ENCODE measurements around the gene PSMF1. TPM values are rescaled to one million over a fixed set of nuclear protein-coding genes. Genes with fewer than 3 reads are reported as not detected.

PSMF1 gene
- total and polyA plus RNA-seq, 9 of the 15 experiments (the other 6 are each of a cell fraction or from before 2014, with no cell fraction given) = 8.5 to 192 (median 33.2) TPM

- TF ChIP-seq, protein P1, sequence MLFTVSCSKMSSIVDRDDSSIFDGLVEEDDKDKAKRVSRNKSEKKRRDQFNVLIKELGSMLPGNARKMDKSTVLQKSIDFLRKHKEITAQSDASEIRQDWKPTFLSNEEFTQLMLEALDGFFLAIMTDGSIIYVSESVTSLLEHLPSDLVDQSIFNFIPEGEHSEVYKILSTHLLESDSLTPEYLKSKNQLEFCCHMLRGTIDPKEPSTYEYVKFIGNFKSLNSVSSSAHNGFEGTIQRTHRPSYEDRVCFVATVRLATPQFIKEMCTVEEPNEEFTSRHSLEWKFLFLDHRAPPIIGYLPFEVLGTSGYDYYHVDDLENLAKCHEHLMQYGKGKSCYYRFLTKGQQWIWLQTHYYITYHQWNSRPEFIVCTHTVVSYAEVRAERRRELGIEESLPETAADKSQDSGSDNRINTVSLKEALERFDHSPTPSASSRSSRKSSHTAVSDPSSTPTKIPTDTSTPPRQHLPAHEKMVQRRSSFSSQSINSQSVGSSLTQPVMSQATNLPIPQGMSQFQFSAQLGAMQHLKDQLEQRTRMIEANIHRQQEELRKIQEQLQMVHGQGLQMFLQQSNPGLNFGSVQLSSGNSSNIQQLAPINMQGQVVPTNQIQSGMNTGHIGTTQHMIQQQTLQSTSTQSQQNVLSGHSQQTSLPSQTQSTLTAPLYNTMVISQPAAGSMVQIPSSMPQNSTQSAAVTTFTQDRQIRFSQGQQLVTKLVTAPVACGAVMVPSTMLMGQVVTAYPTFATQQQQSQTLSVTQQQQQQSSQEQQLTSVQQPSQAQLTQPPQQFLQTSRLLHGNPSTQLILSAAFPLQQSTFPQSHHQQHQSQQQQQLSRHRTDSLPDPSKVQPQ (CRISPR knock-in tag; IDR thresholded peaks at IDR 0.05; ENCODE audit: borderline replicate concordance) = no peak
- TF ChIP-seq ZNF3 (CRISPR knock-in tag; IDR thresholded peaks at IDR 0.05) (no peak), SETDB1 (IDR thresholded peaks at IDR 0.05; ENCODE audit: low read length) (no peak), ZNF41 (CRISPR knock-in tag; conservative IDR thresholded peaks at IDR 0.05) (no peak), HNRNPH1 (optimal IDR thresholded peaks at IDR 0.05; ENCODE audit: low read depth, low read length) (no peak), EGR1 (conservative IDR thresholded peaks at IDR 0.05) (no peak), ZNF133 (CRISPR knock-in tag; IDR thresholded peaks at IDR 0.05) (no peak), JUND (IDR thresholded peaks at IDR 0.05; ENCODE audit: borderline replicate concordance, low read depth, low read length) (no peak), JUND (tag; IDR thresholded peaks at IDR 0.05; ENCODE audit: borderline replicate concordance, low read depth, low read length) (no peak; the same call in 2 of the 3 replicates), EP300 (IDR thresholded peaks at IDR 0.05; ENCODE audit: low read length) (peak; percentile 38; the same call in 1 of the 2 replicates), GATA2 (CRISPR knock-in tag; IDR thresholded peaks at IDR 0.05) (peak; percentile 50; the same call in 1 of the 2 replicates), SMAD2 (IDR thresholded peaks at IDR 0.05; ENCODE audit: low read depth, low read length) (no peak), KLF16 (IDR thresholded peaks at IDR 0.05) (peak; percentile 41; the same call in 1 of the 2 replicates)
- TF ChIP-seq, protein P2, sequence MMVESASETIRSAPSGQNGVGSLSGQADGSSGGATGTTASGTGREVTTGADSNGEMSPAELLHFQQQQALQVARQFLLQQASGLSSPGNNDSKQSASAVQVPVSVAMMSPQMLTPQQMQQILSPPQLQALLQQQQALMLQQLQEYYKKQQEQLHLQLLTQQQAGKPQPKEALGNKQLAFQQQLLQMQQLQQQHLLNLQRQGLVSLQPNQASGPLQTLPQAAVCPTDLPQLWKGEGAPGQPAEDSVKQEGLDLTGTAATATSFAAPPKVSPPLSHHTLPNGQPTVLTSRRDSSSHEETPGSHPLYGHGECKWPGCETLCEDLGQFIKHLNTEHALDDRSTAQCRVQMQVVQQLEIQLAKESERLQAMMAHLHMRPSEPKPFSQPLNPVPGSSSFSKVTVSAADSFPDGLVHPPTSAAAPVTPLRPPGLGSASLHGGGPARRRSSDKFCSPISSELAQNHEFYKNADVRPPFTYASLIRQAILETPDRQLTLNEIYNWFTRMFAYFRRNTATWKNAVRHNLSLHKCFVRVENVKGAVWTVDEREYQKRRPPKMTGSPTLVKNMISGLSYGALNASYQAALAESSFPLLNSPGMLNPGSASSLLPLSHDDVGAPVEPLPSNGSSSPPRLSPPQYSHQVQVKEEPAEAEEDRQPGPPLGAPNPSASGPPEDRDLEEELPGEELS (CRISPR knock-in tag; IDR thresholded peaks at IDR 0.05; ENCODE audit: borderline replicate concordance) = no peak
- TF ChIP-seq, protein P3, sequence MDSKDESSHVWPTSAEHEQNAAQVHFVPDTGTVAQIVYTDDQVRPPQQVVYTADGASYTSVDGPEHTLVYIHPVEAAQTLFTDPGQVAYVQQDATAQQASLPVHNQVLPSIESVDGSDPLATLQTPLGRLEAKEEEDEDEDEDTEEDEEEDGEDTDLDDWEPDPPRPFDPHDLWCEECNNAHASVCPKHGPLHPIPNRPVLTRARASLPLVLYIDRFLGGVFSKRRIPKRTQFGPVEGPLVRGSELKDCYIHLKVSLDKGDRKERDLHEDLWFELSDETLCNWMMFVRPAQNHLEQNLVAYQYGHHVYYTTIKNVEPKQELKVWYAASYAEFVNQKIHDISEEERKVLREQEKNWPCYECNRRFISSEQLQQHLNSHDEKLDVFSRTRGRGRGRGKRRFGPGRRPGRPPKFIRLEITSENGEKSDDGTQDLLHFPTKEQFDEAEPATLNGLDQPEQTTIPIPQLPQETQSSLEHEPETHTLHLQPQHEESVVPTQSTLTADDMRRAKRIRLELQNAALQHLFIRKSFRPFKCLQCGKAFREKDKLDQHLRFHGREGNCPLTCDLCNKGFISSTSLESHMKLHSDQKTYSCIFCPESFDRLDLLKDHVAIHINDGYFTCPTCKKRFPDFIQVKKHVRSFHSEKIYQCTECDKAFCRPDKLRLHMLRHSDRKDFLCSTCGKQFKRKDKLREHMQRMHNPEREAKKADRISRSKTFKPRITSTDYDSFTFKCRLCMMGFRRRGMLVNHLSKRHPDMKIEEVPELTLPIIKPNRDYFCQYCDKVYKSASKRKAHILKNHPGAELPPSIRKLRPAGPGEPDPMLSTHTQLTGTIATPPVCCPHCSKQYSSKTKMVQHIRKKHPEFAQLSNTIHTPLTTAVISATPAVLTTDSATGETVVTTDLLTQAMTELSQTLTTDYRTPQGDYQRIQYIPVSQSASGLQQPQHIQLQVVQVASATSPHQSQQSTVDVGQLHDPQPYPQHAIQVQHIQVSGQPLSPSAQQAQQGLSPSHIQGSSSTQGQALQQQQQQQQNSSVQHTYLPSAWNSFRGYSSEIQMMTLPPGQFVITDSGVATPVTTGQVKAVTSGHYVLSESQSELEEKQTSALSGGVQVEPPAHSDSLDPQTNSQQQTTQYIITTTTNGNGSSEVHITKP (IDR thresholded peaks at IDR 0.05; ENCODE audit: partially characterized antibody) = no peak
- TF ChIP-seq, protein P4, sequence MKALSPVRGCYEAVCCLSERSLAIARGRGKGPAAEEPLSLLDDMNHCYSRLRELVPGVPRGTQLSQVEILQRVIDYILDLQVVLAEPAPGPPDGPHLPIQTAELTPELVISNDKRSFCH (CRISPR knock-in tag; IDR thresholded peaks at IDR 0.05) = no peak
- TF ChIP-seq, protein P4 (tag; IDR thresholded peaks at IDR 0.05) = no peak
- TF ChIP-seq, protein P5, sequence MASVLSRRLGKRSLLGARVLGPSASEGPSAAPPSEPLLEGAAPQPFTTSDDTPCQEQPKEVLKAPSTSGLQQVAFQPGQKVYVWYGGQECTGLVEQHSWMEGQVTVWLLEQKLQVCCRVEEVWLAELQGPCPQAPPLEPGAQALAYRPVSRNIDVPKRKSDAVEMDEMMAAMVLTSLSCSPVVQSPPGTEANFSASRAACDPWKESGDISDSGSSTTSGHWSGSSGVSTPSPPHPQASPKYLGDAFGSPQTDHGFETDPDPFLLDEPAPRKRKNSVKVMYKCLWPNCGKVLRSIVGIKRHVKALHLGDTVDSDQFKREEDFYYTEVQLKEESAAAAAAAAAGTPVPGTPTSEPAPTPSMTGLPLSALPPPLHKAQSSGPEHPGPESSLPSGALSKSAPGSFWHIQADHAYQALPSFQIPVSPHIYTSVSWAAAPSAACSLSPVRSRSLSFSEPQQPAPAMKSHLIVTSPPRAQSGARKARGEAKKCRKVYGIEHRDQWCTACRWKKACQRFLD (CRISPR knock-in tag; IDR thresholded peaks at IDR 0.05) = 0 out of 2 replicates have a peak, but pooled peaks have one; percentile 21
Observed at GRCh38 chr20:1190847-1191246, 72.4 kb downstream of the PSMF1 start (continued).
